Activated naive CD8-positive, alpha-beta T cell treated with anti-CD3 and anti-CD28 coated beads, Interleukin-2, amount 50 U/mL, for 16 hours (primary cell): ENCODE data around the gene SLC24A4.

Source experiments
- DNase-seq: peaks from one replicate; pipeline ENCODE4 v3.0.0-alpha.2; 2020; ENCODE audit warnings: low read depth, low spot score

Gene SLC24A4

GRCh38 chr14:92542766-92543554 lies 220.0 kb downstream of the SLC24A4 start:
- DNase-seq, result no peak

- DNase-seq, result no peak
Measured at GRCh38 chr14:92544051-92544720, 221.2 kb downstream of the SLC24A4 start.

- DNase-seq, result no peak
Measured at GRCh38 chr14:92546347-92547053, 223.5 kb downstream of the SLC24A4 start.

- no peak for DNase-seq
Measured at GRCh38 chr14:92549105-92549858, 226.3 kb downstream of the SLC24A4 start.

- no peak for DNase-seq
Measured at GRCh38 chr14:92549859-92550230, 226.9 kb downstream of the SLC24A4 start.
